ENCODE results near the gene TWF2.
A peak's percentile ranks its signal among the peaks of the same experiment; 100 is the strongest.

Gene TWF2

DNA sequence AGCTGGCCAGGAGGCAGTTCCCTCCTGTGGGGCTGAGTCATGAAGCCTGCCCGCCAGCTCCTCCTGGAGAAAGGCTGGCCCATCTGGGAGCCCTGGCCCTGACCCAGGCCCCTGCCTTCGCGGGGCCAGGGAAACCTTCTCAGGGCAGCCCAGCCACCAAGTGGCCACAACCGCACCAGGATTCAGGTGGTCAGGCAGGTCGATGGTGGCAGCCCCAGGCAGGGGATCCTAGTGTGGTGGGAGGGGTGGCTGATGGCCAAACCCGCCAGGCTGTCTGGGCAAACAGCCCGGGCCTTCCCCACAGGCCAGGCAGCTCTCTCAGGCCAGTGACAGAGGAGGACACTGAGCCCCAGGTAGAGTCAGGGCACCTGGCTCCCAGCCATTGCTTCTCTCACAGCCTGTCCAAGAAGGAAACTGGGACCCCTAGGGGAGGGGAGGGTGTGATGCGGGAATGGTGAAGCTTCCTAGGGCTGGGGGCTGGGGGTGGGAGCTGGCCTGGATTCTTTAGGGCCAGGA lies 1.2 kb downstream of the TWF2 start:
- Histone ChIP-seq H3K36me3 (ENCODE audit: insufficient read depth, low read length) (no peaks in the 10 kb centered on the region), H3K9ac (ENCODE audit: low read depth, low read length) (peak overlapping the region; percentile 97; the same call in 1 of the 2 replicates), H3K4me1 (ENCODE audit: insufficient read depth, low read length) (peaks cover 26% of the 10 kb centered on the region), H3K9me3 (ENCODE audit: control insufficient read depth, insufficient read depth, low read length) (no peaks in the 10 kb centered on the region)

DNA sequence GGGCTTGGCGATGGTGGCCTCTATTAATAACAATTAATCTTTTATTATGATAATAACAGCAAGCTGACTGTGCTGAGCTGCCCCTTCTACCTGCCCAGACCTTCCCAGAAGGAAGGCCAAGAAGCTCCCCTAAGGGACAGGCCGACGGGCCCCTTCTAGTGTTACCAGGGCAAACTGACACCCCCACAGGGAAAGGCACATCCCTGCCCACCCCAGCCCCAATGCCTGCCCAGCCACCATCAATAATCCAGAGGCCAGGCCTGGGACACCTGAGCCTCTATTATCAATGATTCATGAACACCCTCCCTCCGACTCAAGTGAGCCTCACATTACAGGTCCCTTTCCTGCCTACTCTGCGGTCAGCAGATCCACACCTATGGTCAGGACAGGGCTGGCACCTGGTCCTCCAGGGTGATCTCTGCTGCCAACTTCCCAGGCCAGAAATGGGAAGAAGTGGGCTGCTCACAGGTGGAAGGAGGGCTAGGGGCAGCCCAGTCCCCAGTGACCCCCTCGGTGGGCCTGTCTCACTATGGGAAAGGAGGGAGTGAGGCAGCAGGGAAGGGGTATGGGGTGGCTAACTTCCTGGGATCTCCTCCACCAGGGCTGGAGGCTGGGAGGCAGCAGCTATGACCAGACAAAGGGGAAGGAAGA lies 1.8 kb downstream of the TWF2 start:
- no peaks in the 10 kb centered on the region for H3K36me3 ChIP-seq (ENCODE audit: insufficient read depth, low read length)
- H3K9me3 ChIP-seq (ENCODE audit: control insufficient read depth, insufficient read depth, low read length): no peaks in the 10 kb centered on the region
- peaks cover 26% of the 10 kb centered on the region for H3K4me1 ChIP-seq (ENCODE audit: insufficient read depth, low read length)
- 0 out of 2 replicates have a peak overlapping the region, but pooled peaks have one; percentile 17 for H3K9ac ChIP-seq (ENCODE audit: low read depth, low read length)

- H3K9me3 ChIP-seq (ENCODE audit: control insufficient read depth, insufficient read depth, low read length): no peaks in the 10 kb centered on the region
- no peak overlapping the region for H3K9ac ChIP-seq (ENCODE audit: low read depth, low read length)
- peaks cover 26% of the 10 kb centered on the region for H3K4me1 ChIP-seq (ENCODE audit: insufficient read depth, low read length)
- H3K36me3 ChIP-seq (ENCODE audit: insufficient read depth, low read length): no peaks in the 10 kb centered on the region
These were observed 2.5 kb downstream of the TWF2 start for GRCh38 chr3:52236424-52236886.

GRCh38 chr3:52234516-52235447 lies 4.2 kb downstream of the TWF2 start:
- H3K9ac ChIP-seq (ENCODE audit: low read depth, low read length): no peak overlapping the region

GRCh38 chr3:52233968-52234367 lies 5.0 kb downstream of the TWF2 start:
- H3K9ac ChIP-seq (ENCODE audit: low read depth, low read length): no peak overlapping the region
- H3K36me3 ChIP-seq (ENCODE audit: insufficient read depth, low read length): peaks cover 9% of the 10 kb centered on the region
- peaks cover 17% of the 10 kb centered on the region for H3K4me1 ChIP-seq (ENCODE audit: insufficient read depth, low read length)

More at GRCh38 chr3:52234516-52235447, 4.2 kb downstream of the TWF2 start:
- H3K9me3 ChIP-seq (ENCODE audit: control insufficient read depth, insufficient read depth, low read length): no peaks in the 10 kb centered on the region
- peaks cover 17% of the 10 kb centered on the region for H3K4me1 ChIP-seq (ENCODE audit: insufficient read depth, low read length)
- peaks cover 9% of the 10 kb centered on the region for H3K36me3 ChIP-seq (ENCODE audit: insufficient read depth, low read length)

GRCh38 chr3:52233108-52233591 lies 5.8 kb downstream of the TWF2 start:
- no peak overlapping the region for H3K9ac ChIP-seq (ENCODE audit: low read depth, low read length)
- peaks cover 9% of the 10 kb centered on the region for H3K36me3 ChIP-seq (ENCODE audit: insufficient read depth, low read length)
- H3K9me3 ChIP-seq (ENCODE audit: control insufficient read depth, insufficient read depth, low read length): no peaks in the 10 kb centered on the region
- H3K4me1 ChIP-seq (ENCODE audit: insufficient read depth, low read length): peaks cover 17% of the 10 kb centered on the region

More at GRCh38 chr3:52233968-52234367, 5.0 kb downstream of the TWF2 start:
- no peaks in the 10 kb centered on the region for H3K9me3 ChIP-seq (ENCODE audit: control insufficient read depth, insufficient read depth, low read length)

GRCh38 chr3:52232279-52233107 lies 6.5 kb downstream of the TWF2 start:
- no peak overlapping the region for H3K9ac ChIP-seq (ENCODE audit: low read depth, low read length)
- H3K4me1 ChIP-seq (ENCODE audit: insufficient read depth, low read length): peaks cover 14% of the 10 kb centered on the region
- no peaks in the 10 kb centered on the region for H3K9me3 ChIP-seq (ENCODE audit: control insufficient read depth, insufficient read depth, low read length)
- H3K36me3 ChIP-seq (ENCODE audit: insufficient read depth, low read length): peaks cover 9% of the 10 kb centered on the region

- H3K36me3 ChIP-seq (ENCODE audit: insufficient read depth, low read length): peaks cover 9% of the 10 kb centered on the region
- H3K9me3 ChIP-seq (ENCODE audit: control insufficient read depth, insufficient read depth, low read length): no peaks in the 10 kb centered on the region
- H3K9ac ChIP-seq (ENCODE audit: low read depth, low read length): no peak overlapping the region
- H3K4me1 ChIP-seq (ENCODE audit: insufficient read depth, low read length): peaks cover 6% of the 10 kb centered on the region
These were observed 7.3 kb downstream of the TWF2 start for GRCh38 chr3:52231502-52232278.

DNA sequence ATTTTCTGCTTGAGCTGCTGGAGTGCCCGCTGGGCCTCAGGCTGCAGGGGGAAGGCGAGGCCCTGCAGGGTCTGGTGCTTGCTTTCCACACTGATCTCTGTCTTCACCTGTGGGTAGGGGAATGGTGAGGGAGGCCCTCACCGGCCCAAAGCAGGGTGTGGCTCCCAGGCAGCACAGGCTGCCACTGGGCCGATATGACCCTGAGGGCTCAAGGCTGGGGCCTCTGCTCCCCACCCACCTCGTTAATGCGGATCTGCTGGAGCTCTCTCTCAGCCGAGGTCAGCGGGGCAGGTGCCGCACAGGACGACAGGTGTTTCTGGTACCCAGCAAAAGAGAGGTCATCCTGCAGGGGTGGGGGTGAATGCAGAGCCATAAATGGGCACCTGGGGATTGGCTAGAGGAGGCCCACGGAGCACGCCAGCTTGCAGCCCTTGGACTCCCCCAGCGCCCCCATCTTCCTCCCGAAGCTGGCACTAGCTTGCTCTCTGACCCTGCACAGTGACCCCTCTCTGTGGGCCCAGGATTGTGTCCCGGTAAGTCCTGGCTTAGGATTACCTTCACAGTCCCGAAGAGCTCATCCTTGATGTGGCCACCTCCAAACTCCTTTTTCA lies 8.0 kb downstream of the TWF2 start:
- Histone ChIP-seq H3K36me3 (ENCODE audit: insufficient read depth, low read length) (peaks cover 9% of the 10 kb centered on the region), H3K4me1 (ENCODE audit: insufficient read depth, low read length) (no peaks in the 10 kb centered on the region; the same call in 1 of the 2 replicates), H3K9me3 (ENCODE audit: control insufficient read depth, insufficient read depth, low read length) (no peaks in the 10 kb centered on the region), H3K9ac (ENCODE audit: low read depth, low read length) (no peak overlapping the region)

DNA sequence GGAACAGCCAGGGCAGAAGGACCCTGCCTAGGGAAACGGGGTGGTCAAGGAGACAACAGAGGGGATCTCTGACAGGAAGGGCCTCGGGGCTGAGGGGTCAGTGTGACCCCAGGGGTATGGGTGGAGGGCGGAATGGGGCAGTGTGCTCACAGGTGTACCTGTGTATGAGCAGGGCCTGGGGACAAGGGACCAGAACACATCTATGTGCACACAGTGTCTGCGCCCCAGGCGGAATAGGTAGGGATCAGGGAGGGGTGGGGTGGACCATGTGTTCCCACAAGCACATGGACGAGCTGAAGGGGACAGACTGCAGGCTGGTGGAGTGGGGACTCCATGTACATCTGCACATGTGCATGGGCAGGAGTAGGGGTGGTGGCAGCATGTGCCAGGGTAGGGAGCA lies 8.5 kb downstream of the TWF2 start:
- Histone ChIP-seq H3K36me3 (ENCODE audit: insufficient read depth, low read length) (peaks cover 9% of the 10 kb centered on the region), H3K4me1 (ENCODE audit: insufficient read depth, low read length) (no peaks in the 10 kb centered on the region; the same call in 1 of the 2 replicates), H3K9ac (ENCODE audit: low read depth, low read length) (no peak overlapping the region)

DNA sequence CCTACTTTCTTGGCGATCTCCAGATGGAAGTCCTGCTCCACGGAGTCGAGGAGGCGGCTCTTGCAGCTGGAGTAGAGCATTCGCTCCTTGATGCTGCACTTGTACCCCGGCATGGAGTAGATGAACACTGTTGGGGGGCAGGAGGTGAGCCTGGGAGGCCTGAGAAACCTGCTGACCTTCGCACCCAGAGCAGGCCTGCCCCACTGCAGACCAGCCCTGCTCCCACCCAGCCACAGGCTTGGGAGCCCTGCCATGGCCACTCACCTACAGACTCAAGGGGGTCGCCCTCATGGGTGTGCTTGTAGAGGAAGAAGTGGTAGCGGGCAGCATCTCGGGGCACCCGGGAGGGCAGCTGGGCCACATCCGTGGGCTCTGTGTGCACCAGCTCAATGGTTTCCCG lies 9.3 kb downstream of the TWF2 start:
- peaks cover 9% of the 10 kb centered on the region for H3K36me3 ChIP-seq (ENCODE audit: insufficient read depth, low read length)
- H3K4me1 ChIP-seq (ENCODE audit: insufficient read depth, low read length): no peaks in the 10 kb centered on the region; the same call in 1 of the 2 replicates
- H3K9ac ChIP-seq (ENCODE audit: low read depth, low read length): no peak overlapping the region
- H3K9me3 ChIP-seq (ENCODE audit: control insufficient read depth, insufficient read depth, low read length): no peaks in the 10 kb centered on the region

More for the DNA sequence above, 8.5 kb downstream of the TWF2 start:
- H3K9me3 ChIP-seq (ENCODE audit: control insufficient read depth, insufficient read depth, low read length): no peaks in the 10 kb centered on the region

GRCh38 chr3:52228751-52229291 lies 10.1 kb downstream of the TWF2 start:
- no peak overlapping the region for H3K9ac ChIP-seq (ENCODE audit: low read depth, low read length)
- no peaks in the 10 kb centered on the region; the same call in 1 of the 2 replicates for H3K4me1 ChIP-seq (ENCODE audit: insufficient read depth, low read length)
- no peaks in the 10 kb centered on the region for H3K9me3 ChIP-seq (ENCODE audit: control insufficient read depth, insufficient read depth, low read length)
- peaks cover 9% of the 10 kb centered on the region for H3K36me3 ChIP-seq (ENCODE audit: insufficient read depth, low read length)

Measured in ES-I3 (cell line).